AG09319 (cell line): ENCODE measurements around the gene USP5.

Source experiments
- DNase-seq: peaks from one replicate; pipeline ENCODE4 v3.0.0-alpha.2; 2010; ENCODE audit warnings: low read depth; ENCODE audit errors: extremely low read depth
- CTCF ChIP-seq: IDR thresholded peaks from 2 replicates; pipeline ENCODE4 v1.5.1; 2011; ENCODE audit warnings: low read depth, mild to moderate bottlenecking, inconsistent platforms, low read length, moderate library complexity

USP5 gene

GRCh38 chr12:6843118-6843902 lies 8.6 kb upstream of the USP5 start:
- TF ChIP-seq CTCF = no peak
- no peak for DNase-seq

- DNase-seq = no peak
- no peak for TF ChIP-seq CTCF
These were observed 6.6 kb upstream of the USP5 start for GRCh38 chr12:6845395-6845794.

- no peak for TF ChIP-seq CTCF
- no peak for DNase-seq
These were observed 5.6 kb upstream of the USP5 start for GRCh38 chr12:6846316-6846869.

- no peak for TF ChIP-seq CTCF
- DNase-seq = no peak
These were observed 4.3 kb upstream of the USP5 start for GRCh38 chr12:6847676-6848075.

- TF ChIP-seq CTCF = no peak
- DNase-seq = no peak
These were observed 2.5 kb upstream of the USP5 start for GRCh38 chr12:6849427-6849826.

- TF ChIP-seq CTCF = no peak
- no peak for DNase-seq
These were observed 1.9 kb upstream of the USP5 start for GRCh38 chr12:6849976-6850560.

GRCh38 chr12:6850796-6851152 lies 1.2 kb upstream of the USP5 start:
- no peak for DNase-seq
- TF ChIP-seq CTCF = no peak
